A673 (cell line): ENCODE data around the gene C3orf33. TPM values are rescaled to one million over a fixed set of nuclear protein-coding genes. Genes with fewer than 3 reads are reported as not detected.

ENCODE experiments used
- BruUV-seq: library from RNA; stranded (reverse); fragments of 400-500 nt; replicated peaks from 2 replicates; lab custom pipeline; 2021; lab: Mats Ljungman, UMichigan
- CTCF ChIA-PET: fragments of 300-600 bp; sonication (Branson Sonifier 250); formaldehyde crosslinking; loops from one replicate; lab custom pipeline; 2022; ENCODE audit warnings: antibody characterized with exemption; lab: Charles Lee
- POLR2A ChIA-PET: fragments of 300-600 bp; sonication (Branson Sonifier 250); formaldehyde crosslinking; loops from one replicate; lab custom pipeline; 2022; ENCODE audit warnings: antibody characterized with exemption; ENCODE audit not compliant: low non-redundant PET; lab: Charles Lee
- DNase-seq: peaks from one replicate; pipeline ENCODE4 v3.0.0-alpha.2; 2015; ENCODE audit warnings: low spot score
- H3K27ac ChIP-seq: fragments of 200-600 bp; sonication (generic); 2 replicates; pipeline ENCODE4 v1.5.1; 2016; ENCODE audit warnings: mixed run types, low read depth, mild to moderate bottlenecking, mixed read lengths, antibody characterized with exemption, low read length; ENCODE audit not compliant: poor library complexity, severe bottlenecking
- H3K27me3 ChIP-seq: fragments of 200-600 bp; sonication (generic); replicated peaks from 2 replicates; pipeline ENCODE4 v1.6.1; 2017; ENCODE audit warnings: mixed run types, low read depth, mild to moderate bottlenecking, mixed read lengths, antibody characterized with exemption, low read length; ENCODE audit not compliant: insufficient read depth, poor library complexity
- H3K36me3 ChIP-seq: fragments of 200-600 bp; sonication (generic); 2 replicates; pipeline ENCODE4 v1.6.1; 2016; ENCODE audit warnings: mixed run types, mild to moderate bottlenecking, mixed read lengths, antibody characterized with exemption, low read length; ENCODE audit not compliant: insufficient read depth, poor library complexity, severe bottlenecking
- H3K4me1 ChIP-seq: fragments of 200-600 bp; sonication (generic); 2 replicates; pipeline ENCODE4 v1.6.1; 2017; ENCODE audit warnings: mixed run types, mild to moderate bottlenecking, mixed read lengths, antibody characterized with exemption, low read length; ENCODE audit not compliant: insufficient read depth, poor library complexity, severe bottlenecking
- H3K4me3 ChIP-seq: fragments of 200-600 bp; sonication (generic); 2 replicates; pipeline ENCODE4 v1.5.1; 2016; ENCODE audit warnings: low read depth, mixed run types, mild to moderate bottlenecking, mixed read lengths, low read length; ENCODE audit not compliant: poor library complexity, severe bottlenecking
- H3K9me3 ChIP-seq: fragments of 200-600 bp; sonication (generic); 2 replicates; pipeline ENCODE4 v1.6.1; 2016; ENCODE audit warnings: mixed run types, low read depth, mild to moderate bottlenecking, mixed read lengths, antibody characterized with exemption, low read length; ENCODE audit not compliant: poor library complexity, severe bottlenecking
- CTCF ChIP-seq: fragments of 300-800, 200-600 bp; sonication (generic); conservative IDR thresholded peaks from 2 replicates; pipeline ENCODE4 v1.5.1; 2017; ENCODE audit warnings: low read depth, mild to moderate bottlenecking, antibody characterized with exemption, low read length, moderate library complexity, mixed read lengths
- EZH2 ChIP-seq: fragments of 200-600 bp; sonication (generic); IDR thresholded peaks from 2 replicates; pipeline ENCODE4 v1.6.1; 2017; ENCODE audit warnings: borderline replicate concordance, low read depth, mild to moderate bottlenecking, mixed read lengths, antibody characterized with exemption, low read length; ENCODE audit not compliant: poor library complexity, severe bottlenecking
- intact Hi-C: fragments of 100-400 bp; cut with micrococcal nuclease; formaldehyde crosslinking; loops from one replicate; pipeline ENCODE4 v1.10.0; 2022; ENCODE audit not compliant: unreplicated experiment
- total RNA-seq: library from RNA; stranded (reverse); gene quantifications from 2 replicates; pipeline ENCODE4 v1.2.3, GENCODE V29; 2021

C3orf33 gene
- total RNA-seq, 1 experiment from 2014 or later, result 2.9 TPM

DNA sequence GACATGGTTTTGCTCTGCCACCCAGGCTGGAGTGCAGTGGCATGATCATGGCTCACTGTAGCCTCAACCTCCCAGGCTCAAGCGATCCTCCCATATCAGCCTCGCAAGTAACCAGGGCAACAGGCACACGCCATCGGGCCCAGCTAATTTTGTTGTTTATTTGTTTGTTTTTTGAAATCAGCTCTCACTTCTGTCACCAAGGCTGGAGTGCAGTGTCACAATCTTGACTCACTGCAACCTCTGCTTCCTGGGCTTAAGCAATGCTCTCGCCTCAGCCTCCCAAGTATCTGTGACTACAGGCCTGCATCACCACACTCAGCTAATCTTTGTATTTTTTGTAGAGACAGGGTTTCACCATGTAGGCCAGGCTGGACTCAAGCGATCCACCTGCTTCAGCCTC, 35.0 kb downstream of the C3orf33 start:
- POLR2A ChIA-PET, result no interaction called here
- intact Hi-C loops, result no loop called here
- H3K27ac ChIP-seq, result no peak overlapping the region
- CTCF ChIA-PET, result no interaction called here
- no peaks in the 10 kb centered on the region for H3K4me1 ChIP-seq
- no peak for DNase-seq
- BruUV-seq, result no TSS peak
- no peak overlapping the region for H3K4me3 ChIP-seq
- no peaks in the 10 kb centered on the region for H3K9me3 ChIP-seq
- H3K27me3 ChIP-seq, result no peaks in the 10 kb centered on the region
- no peaks in the 10 kb centered on the region for H3K36me3 ChIP-seq
- TF ChIP-seq CTCF, result no peak
- no peak for TF ChIP-seq EZH2

DNA sequence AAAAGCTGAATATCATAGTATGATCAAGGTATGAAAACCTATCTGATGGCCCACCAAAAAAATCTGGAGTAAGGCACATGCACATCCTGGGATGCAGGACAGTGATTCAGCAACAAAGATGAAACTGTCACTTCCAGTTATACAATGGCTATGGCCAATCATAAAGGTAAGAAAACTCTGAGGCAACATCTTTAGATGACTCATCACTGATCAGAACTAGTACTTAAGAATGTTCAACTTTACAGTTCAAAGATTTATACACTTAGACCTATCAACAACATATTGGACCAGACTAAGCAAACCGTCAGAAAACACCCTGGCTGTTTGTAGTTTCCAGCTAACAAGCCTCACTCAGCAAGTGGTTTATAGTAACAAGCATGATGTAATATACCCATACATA, 39.9 kb downstream of the C3orf33 start:
- Histone ChIP-seq H3K36me3 (no peaks in the 10 kb centered on the region), H3K4me1 (no peaks in the 10 kb centered on the region), H3K27me3 (no peaks in the 10 kb centered on the region), H3K4me3 (no peak overlapping the region), H3K27ac (no peak overlapping the region), H3K9me3 (no peaks in the 10 kb centered on the region)
- DNase-seq, result no peak
- ChIA-PET POLR2A (interaction anchor here (0.6 kb wide), 1 partner anchor 1179 kb away, joined by 3 read pairs; no protein-coding TSS in a partner anchor), CTCF (no interaction called here)
- no peak for TF ChIP-seq CTCF
- TF ChIP-seq EZH2, result no peak
- intact Hi-C loops, result no loop called here
- BruUV-seq, result no TSS peak

GRCh38 chr3:155763870-155764463, 42.1 kb downstream of the C3orf33 start:
- BruUV-seq, result no TSS peak
- Histone ChIP-seq H3K36me3 (no peaks in the 10 kb centered on the region), H3K4me1 (no peaks in the 10 kb centered on the region), H3K27me3 (no peaks in the 10 kb centered on the region), H3K9me3 (no peaks in the 10 kb centered on the region), H3K27ac (no peak overlapping the region), H3K4me3 (no peak overlapping the region)
- intact Hi-C loops, result no loop called here
- DNase-seq, result no peak
- ChIA-PET POLR2A (no interaction called here), CTCF (no interaction called here)
- TF ChIP-seq EZH2 (no peak), CTCF (no peak)
